Neuronal stem cell (in vitro differentiated cells): ENCODE data around the gene PIEZO1.
A peak's percentile ranks its signal among the peaks of the same experiment; 100 is the strongest.

ENCODE experiments used
- DNase-seq: peaks from one replicate; pipeline ENCODE4 v3.0.0-alpha.2; 2013; ENCODE audit warnings: low spot score
- H2AFZ ChIP-seq: one replicate; pipeline ENCODE4 v1.6.1; 2013; ENCODE audit warnings: mild to moderate bottlenecking, low read length, inconsistent platforms
- H2AK5ac ChIP-seq: 2 replicates; pipeline ENCODE4 v1.6.1; 2013; ENCODE audit warnings: low read depth, mild to moderate bottlenecking, inconsistent platforms, low read length, moderate library complexity, mixed read lengths
- H2BK120ac ChIP-seq: 2 replicates; pipeline ENCODE4 v1.6.1; 2013; ENCODE audit warnings: low read depth, mild to moderate bottlenecking, inconsistent platforms, low read length, moderate library complexity, mixed read lengths
- H2BK12ac ChIP-seq: one replicate; pipeline ENCODE4 v1.6.1; 2013; ENCODE audit warnings: low read length, inconsistent platforms
- H2BK15ac ChIP-seq: 2 replicates; pipeline ENCODE4 v1.6.1; 2013; ENCODE audit warnings: mild to moderate bottlenecking, low read length, inconsistent platforms, mixed read lengths
- H2BK5ac ChIP-seq: one replicate; pipeline ENCODE4 v1.6.1; 2013; ENCODE audit warnings: inconsistent platforms, mild to moderate bottlenecking, low read length, moderate library complexity
- H3K14ac ChIP-seq: one replicate; pipeline ENCODE4 v1.6.1; 2013; ENCODE audit warnings: low read length, inconsistent platforms
- H3K18ac ChIP-seq: 2 replicates; pipeline ENCODE4 v1.6.1; 2013; ENCODE audit warnings: low read length, inconsistent platforms
- H3K23ac ChIP-seq: 2 replicates; pipeline ENCODE4 v1.6.1; 2013; ENCODE audit warnings: low read depth, mild to moderate bottlenecking, mixed read lengths, low read length, inconsistent platforms; ENCODE audit not compliant: poor library complexity
- H3K27ac ChIP-seq: replicated peaks from 3 replicates; pipeline ENCODE4 v1.5.1; 2013; ENCODE audit warnings: low read length, inconsistent platforms
- H3K27me3 ChIP-seq, 3 experiments: 2 replicates each; pipeline ENCODE4 v1.6.1; 2013; ENCODE audit warnings: low read length in 3 of 3, mild to moderate bottlenecking in 2 of 3, inconsistent platforms in 1 of 3, low read depth in 1 of 3, mixed read lengths in 1 of 3, moderate library complexity in 1 of 3; ENCODE audit not compliant: control insufficient read depth in 3 of 3, insufficient read depth in 3 of 3
- H3K36me3 ChIP-seq, 2 donors: replicated peaks in 1 of 2; 2 replicates each; pipeline ENCODE4 v1.6.1; 2013; ENCODE audit warnings: low read length in 2 of 2; ENCODE audit not compliant: control insufficient read depth in 2 of 2, insufficient read depth in 2 of 2
- H3K4ac ChIP-seq: 2 replicates; pipeline ENCODE4 v1.6.1; 2013; ENCODE audit warnings: inconsistent platforms, mild to moderate bottlenecking, low read length, moderate library complexity
- H3K4me1 ChIP-seq, 2 donors: 1 replicate in 1 of 2; 2 replicates in 1 of 2; pipeline ENCODE4 v1.6.1; 2013; ENCODE audit warnings: low read length in 2 of 2, low read depth in 1 of 2; ENCODE audit not compliant: control insufficient read depth in 2 of 2, insufficient read depth in 1 of 2
- H3K4me2 ChIP-seq: one replicate; pipeline ENCODE4 v1.6.1; 2013; ENCODE audit warnings: mild to moderate bottlenecking, low read length, inconsistent platforms; ENCODE audit not compliant: insufficient read depth, poor library complexity, severe bottlenecking
- H3K4me3 ChIP-seq, 2 donors: 2 replicates each; pipeline ENCODE4 v1.5.1; 2013; ENCODE audit warnings: low read length in 2 of 2, mild to moderate bottlenecking in 2 of 2, inconsistent platforms in 1 of 2, moderate library complexity in 1 of 2
- H3K79me1 ChIP-seq: one replicate; pipeline ENCODE4 v1.6.1; 2013; ENCODE audit warnings: low read depth, mild to moderate bottlenecking, inconsistent platforms, low read length, moderate library complexity
- H3K9ac ChIP-seq: one replicate; pipeline ENCODE4 v1.6.1; 2013; ENCODE audit warnings: mild to moderate bottlenecking, low read depth, low read length, inconsistent platforms; ENCODE audit not compliant: poor library complexity
- H3K9me3 ChIP-seq, 2 donors: replicated peaks in 1 of 2; 2 replicates each; pipeline versions ENCODE3 to v1.6.1; 2013; ENCODE audit warnings: low read length in 2 of 2, mild to moderate bottlenecking in 2 of 2, inconsistent platforms in 1 of 2, low read depth in 1 of 2, mixed read lengths in 1 of 2, moderate library complexity in 1 of 2; ENCODE audit not compliant: control insufficient read depth in 2 of 2, insufficient read depth in 1 of 2
- H4K8ac ChIP-seq: one replicate; pipeline ENCODE4 v1.6.1; 2013; ENCODE audit warnings: low read depth, mild to moderate bottlenecking, inconsistent platforms, low read length, moderate library complexity
- H4K91ac ChIP-seq: one replicate; pipeline ENCODE4 v1.6.1; 2013; ENCODE audit warnings: low read length, low read depth, mild to moderate bottlenecking, inconsistent platforms; ENCODE audit not compliant: poor library complexity
- WGBS, 2 donors: extraction: QIAGEN DNeasy Blood & Tissue Kit; methylation state at CpG; one replicate each; pipeline ENCODE4 v1.1.7; 2013; ENCODE audit warnings: missing lambda C conversion rate in 2 of 2, mixed read lengths in 1 of 2; ENCODE audit not compliant: insufficient read length in 2 of 2, insufficient replicate concordance in 1 of 2; ENCODE audit errors: extremely low coverage in 2 of 2; 5-methylcytosine and 5-hydroxymethylcytosine counted together

PIEZO1 gene

GRCh38 chr16:88827727-88828126 is 42.7 kb upstream of the PIEZO1 start:
- H3K4ac ChIP-seq: no peak overlapping the region
- no peak overlapping the region for H3K4me2 ChIP-seq
- no peak overlapping the region for H3K14ac ChIP-seq
- H4K8ac ChIP-seq: no peak overlapping the region
- H3K79me1 ChIP-seq: peaks cover 4% of the 10 kb centered on the region
- no peak overlapping the region for H3K23ac ChIP-seq
- H2BK15ac ChIP-seq: no peak overlapping the region
- H4K91ac ChIP-seq: no peak overlapping the region
- no peaks in the 10 kb centered on the region for H3K36me3 ChIP-seq
- H2AFZ ChIP-seq: no peak overlapping the region
- no peaks in the 10 kb centered on the region for H3K27me3 ChIP-seq
- WGBS, 2 donors: no CpG with 5 or more reads among the region's 21 CpGs
- H3K9me3 ChIP-seq: no peaks in the 10 kb centered on the region
- H3K18ac ChIP-seq: no peak overlapping the region
- no peak overlapping the region for H3K4me3 ChIP-seq
- H3K27ac ChIP-seq: no peak overlapping the region
- H2AK5ac ChIP-seq: no peak overlapping the region
- H3K9ac ChIP-seq: no peak overlapping the region
- H2BK120ac ChIP-seq: no peak overlapping the region
- H3K4me1 ChIP-seq: no peaks in the 10 kb centered on the region
- H2BK5ac ChIP-seq: peak overlapping the region; percentile 75
- no peak overlapping the region for H2BK12ac ChIP-seq
- DNase-seq: no peak

- Histone ChIP-seq H3K4me2 (no peak overlapping the region), H3K9ac (peak overlapping the region; percentile 24), H3K79me1 (peaks cover 4% of the 10 kb centered on the region), H3K27ac (no peak overlapping the region), H2BK12ac (no peak overlapping the region), H4K91ac (no peak overlapping the region), H3K36me3 (no peaks in the 10 kb centered on the region), H2BK120ac (no peak overlapping the region), H3K4me1 (no peaks in the 10 kb centered on the region), H2BK5ac (peak overlapping the region; percentile 66), H3K9me3 (no peaks in the 10 kb centered on the region), H2AFZ (no peak overlapping the region), H2BK15ac (no peak overlapping the region), H3K4me3 (no peak overlapping the region), H3K23ac (no peak overlapping the region), H4K8ac (peak overlapping the region; percentile 17), H3K4ac (no peak overlapping the region), H3K14ac (peak overlapping the region; percentile 71), H3K18ac (no peak overlapping the region), H3K27me3 (no peaks in the 10 kb centered on the region), H2AK5ac (no peak overlapping the region)
- DNase-seq: no peak
- WGBS, 2 donors: no CpG with 5 or more reads among the region's 26 CpGs
Observed at GRCh38 chr16:88826070-88826840, 41.2 kb upstream of the PIEZO1 start.

GRCh38 chr16:88825146-88825545 is 40.1 kb upstream of the PIEZO1 start:
- no peak overlapping the region for H4K8ac ChIP-seq
- no peak overlapping the region for H2AK5ac ChIP-seq
- H3K9me3 ChIP-seq: no peaks in the 10 kb centered on the region
- peaks cover 2% of the 10 kb centered on the region for H3K79me1 ChIP-seq
- no peaks in the 10 kb centered on the region for H3K36me3 ChIP-seq
- no peaks in the 10 kb centered on the region for H3K27me3 ChIP-seq
- no peak overlapping the region for H4K91ac ChIP-seq
- no peak for DNase-seq
- no peak overlapping the region for H3K23ac ChIP-seq
- H3K9ac ChIP-seq: no peak overlapping the region
- H3K14ac ChIP-seq: no peak overlapping the region
- WGBS, 2 donors: no CpG with 5 or more reads among the region's 12 CpGs
- no peak overlapping the region for H2BK120ac ChIP-seq
- no peak overlapping the region for H2BK12ac ChIP-seq
- H3K4me2 ChIP-seq: no peak overlapping the region
- H3K27ac ChIP-seq: no peak overlapping the region
- H3K4me1 ChIP-seq: no peaks in the 10 kb centered on the region
- H2AFZ ChIP-seq: no peak overlapping the region
- no peak overlapping the region for H3K4me3 ChIP-seq
- H2BK5ac ChIP-seq: no peak overlapping the region
- no peak overlapping the region for H2BK15ac ChIP-seq
- no peak overlapping the region for H3K18ac ChIP-seq
- no peak overlapping the region for H3K4ac ChIP-seq

GRCh38 chr16:88824256-88825077 is 39.4 kb upstream of the PIEZO1 start:
- Histone ChIP-seq H3K27me3 (no peaks in the 10 kb centered on the region), H3K4ac (no peak overlapping the region), H3K23ac (no peak overlapping the region), H2BK120ac (no peak overlapping the region), H4K8ac (peak overlapping the region; percentile 92), H3K27ac (no peak overlapping the region), H3K14ac (no peak overlapping the region), H3K4me2 (no peak overlapping the region), H3K4me1 (no peaks in the 10 kb centered on the region), H4K91ac (no peak overlapping the region), H3K18ac (no peak overlapping the region), H2BK12ac (no peak overlapping the region), H2AK5ac (no peak overlapping the region), H3K9ac (no peak overlapping the region), H2BK5ac (no peak overlapping the region), H2BK15ac (peak overlapping the region; percentile 37), H3K4me3 (no peak overlapping the region), H2AFZ (no peak overlapping the region), H3K36me3 (no peaks in the 10 kb centered on the region), H3K79me1 (peaks cover 2% of the 10 kb centered on the region), H3K9me3 (no peaks in the 10 kb centered on the region)
- no peak for DNase-seq
- WGBS, 2 donors: no CpG with 5 or more reads among the region's 33 CpGs
